GM13977 (cell line): Measurements from ENCODE around the gene VCPKMT.

Experiments
- DNase-seq: peaks from one replicate; pipeline ENCODE4 v3.0.0; 2012; ENCODE audit warnings: low spot score
- in situ Hi-C: fragments of 300-500 bp; cut with MboI; formaldehyde crosslinking; loops from one replicate; pipeline ENCODE4 v1.12.0; 2022; ENCODE audit warnings: low sequenced_read_pairs, low pct_unique_long_range_greater_than_20kb, mixed read lengths, inconsistent platforms; ENCODE audit not compliant: unreplicated experiment
- TF ChIP-seq, protein P1 (sequence below): IDR thresholded peaks from 2 replicates; pipeline ENCODE4 v1.5.1; 2012; ENCODE audit warnings: mild to moderate bottlenecking, control low read depth; ENCODE audit not compliant: insufficient read depth; ENCODE audit errors: extremely low read depth, missing control alignments

Gene VCPKMT

GRCh38 chr14:50110323-50111037 is 5.9 kb downstream of the VCPKMT start:
- DNase-seq: no peak
- TF ChIP-seq, protein P1, sequence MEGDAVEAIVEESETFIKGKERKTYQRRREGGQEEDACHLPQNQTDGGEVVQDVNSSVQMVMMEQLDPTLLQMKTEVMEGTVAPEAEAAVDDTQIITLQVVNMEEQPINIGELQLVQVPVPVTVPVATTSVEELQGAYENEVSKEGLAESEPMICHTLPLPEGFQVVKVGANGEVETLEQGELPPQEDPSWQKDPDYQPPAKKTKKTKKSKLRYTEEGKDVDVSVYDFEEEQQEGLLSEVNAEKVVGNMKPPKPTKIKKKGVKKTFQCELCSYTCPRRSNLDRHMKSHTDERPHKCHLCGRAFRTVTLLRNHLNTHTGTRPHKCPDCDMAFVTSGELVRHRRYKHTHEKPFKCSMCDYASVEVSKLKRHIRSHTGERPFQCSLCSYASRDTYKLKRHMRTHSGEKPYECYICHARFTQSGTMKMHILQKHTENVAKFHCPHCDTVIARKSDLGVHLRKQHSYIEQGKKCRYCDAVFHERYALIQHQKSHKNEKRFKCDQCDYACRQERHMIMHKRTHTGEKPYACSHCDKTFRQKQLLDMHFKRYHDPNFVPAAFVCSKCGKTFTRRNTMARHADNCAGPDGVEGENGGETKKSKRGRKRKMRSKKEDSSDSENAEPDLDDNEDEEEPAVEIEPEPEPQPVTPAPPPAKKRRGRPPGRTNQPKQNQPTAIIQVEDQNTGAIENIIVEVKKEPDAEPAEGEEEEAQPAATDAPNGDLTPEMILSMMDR: no peak
- in situ Hi-C loops: loop anchor here (10.0 to 25.0 kb wide), 2 partner anchors 414 to 473 kb away; partner anchors contain the start of gene DNAAF2

GRCh38 chr14:50109342-50109741 is 7.0 kb downstream of the VCPKMT start:
- TF ChIP-seq, protein P1: no peak
- DNase-seq: no peak
- in situ Hi-C loops: loop anchor here (25.0 kb wide), 1 partner anchor 472 kb away; the partner anchor contains the start of gene DNAAF2

DNA sequence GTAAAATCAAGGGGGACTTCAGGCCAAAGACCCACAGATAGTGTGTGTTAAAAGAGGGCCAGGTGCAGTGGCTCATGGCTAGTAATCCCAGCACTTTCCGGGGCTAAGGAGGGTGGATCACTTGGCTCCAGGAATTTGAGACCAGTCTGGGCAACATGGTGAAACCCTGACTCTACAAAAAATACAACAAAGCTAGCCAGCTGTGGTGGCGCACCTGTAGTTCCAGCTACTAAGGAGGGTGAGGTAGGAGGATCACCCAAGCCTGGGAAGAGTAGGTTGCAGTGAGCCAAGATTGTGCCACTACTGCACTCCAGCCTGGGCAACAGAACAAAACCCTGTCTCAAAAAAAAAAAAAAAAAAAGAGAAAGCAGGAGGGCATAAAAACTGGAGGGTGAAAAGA is 8.5 kb downstream of the VCPKMT start:
- DNase-seq: no peak
- TF ChIP-seq, protein P1: no peak
- in situ Hi-C loops: loop anchor here (25.0 kb wide), 1 partner anchor 471 kb away; the partner anchor contains the start of gene DNAAF2

DNA sequence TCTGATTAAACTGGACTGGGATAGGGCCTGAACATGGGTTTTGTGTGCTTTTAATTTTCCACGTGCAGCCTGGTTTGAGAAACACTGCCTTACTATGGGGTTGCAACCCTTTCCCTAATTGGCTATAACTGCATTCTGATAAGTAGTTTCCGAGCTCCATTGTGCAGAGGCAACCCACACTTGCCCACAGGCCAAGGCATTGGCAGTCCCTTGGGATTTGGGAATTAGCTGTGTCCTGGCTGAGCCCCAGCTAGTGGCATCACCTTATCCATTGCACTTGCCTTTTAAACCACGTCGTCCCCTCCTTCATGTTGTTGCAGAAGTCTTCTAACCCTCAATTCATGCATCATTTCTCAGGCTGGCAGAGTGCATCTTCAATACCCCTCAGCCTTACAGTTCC is 10.2 kb downstream of the VCPKMT start:
- TF ChIP-seq, protein P1: no peak
- in situ Hi-C loops: loop anchor here (25.0 kb wide), 1 partner anchor 469 kb away; the partner anchor contains the start of gene DNAAF2
- no peak for DNase-seq

DNA sequence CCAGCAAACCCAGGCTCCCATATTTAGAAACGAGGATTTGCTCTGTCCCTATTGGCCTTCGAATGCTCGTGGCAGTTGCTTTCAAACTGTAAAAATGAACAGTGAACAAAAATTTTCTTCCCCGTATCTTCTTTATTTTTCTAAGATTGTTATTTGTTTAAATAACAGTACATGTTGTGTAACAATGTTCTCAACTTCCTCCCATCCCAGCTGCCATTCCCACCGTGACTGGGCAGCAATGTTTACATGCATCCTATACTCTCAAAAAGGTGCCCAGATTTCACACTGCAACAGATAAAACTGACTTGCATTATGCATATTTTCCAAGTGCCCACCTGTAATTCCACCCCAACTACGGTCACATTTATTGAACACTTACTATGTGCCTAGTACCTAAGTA is 12.8 kb downstream of the VCPKMT start:
- TF ChIP-seq, protein P1: no peak
- in situ Hi-C loops: loop anchor here (25.0 kb wide), 1 partner anchor 466 kb away; the partner anchor contains the start of gene DNAAF2
- no peak for DNase-seq

DNA sequence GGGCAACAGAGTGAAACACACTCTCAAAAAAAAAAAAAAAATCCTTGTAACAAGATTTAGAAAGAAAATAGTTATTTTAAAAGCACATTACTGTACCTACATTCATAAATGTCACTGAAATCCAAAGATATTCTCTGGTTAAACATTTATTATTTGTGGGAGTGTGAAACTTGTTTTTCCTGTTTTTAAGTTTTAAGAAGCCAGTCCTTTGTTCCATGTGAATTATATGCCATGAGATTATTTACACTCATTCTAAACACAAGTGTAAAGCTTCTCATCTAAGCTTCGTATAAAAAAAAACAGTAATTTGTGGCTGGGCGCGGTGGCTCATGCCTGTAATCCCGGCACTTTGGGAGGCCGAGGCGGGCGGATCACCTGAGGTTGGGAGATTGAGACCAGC is 15.0 kb downstream of the VCPKMT start:
- in situ Hi-C loops: loop anchor here (25.0 kb wide), 1 partner anchor 464 kb away; the partner anchor contains the start of gene DNAAF2
- TF ChIP-seq, protein P1: no peak
- DNase-seq: no peak
